ENCODE results near the gene CCDC192.

DNA sequence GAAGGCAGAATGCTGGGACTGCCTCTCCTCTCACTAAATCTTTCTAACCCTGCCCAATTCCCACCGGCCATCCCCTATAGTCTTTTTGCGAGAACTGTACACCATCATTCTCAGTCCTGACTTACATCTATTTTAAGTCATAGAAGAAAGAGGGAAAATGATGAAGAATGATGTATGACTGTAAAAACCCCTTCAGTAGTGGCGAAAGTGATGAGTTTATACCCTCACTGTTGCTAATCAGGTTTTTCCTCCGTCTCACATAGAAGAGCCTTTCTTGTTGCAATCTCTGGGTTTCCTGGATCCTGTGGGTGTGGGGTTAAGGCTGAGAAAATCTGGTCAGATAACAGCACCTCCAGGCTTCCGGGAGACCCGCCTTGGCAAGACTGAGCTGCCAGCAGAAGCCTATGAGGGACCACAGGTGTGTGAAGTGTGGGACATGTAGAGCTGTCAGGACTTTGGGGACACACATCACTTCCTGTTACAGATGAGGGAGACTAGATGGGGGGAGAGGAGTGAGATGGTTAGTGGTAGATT lies 233.3 kb downstream of the CCDC192 start:
- TF ChIP-seq CTCF (IDR thresholded peaks at IDR 0.05; ENCODE audit: low read depth, low read length, poor library complexity, severe bottlenecking) (no peak), EZH2phosphoT487 (IDR thresholded peaks at IDR 0.05; ENCODE audit: borderline replicate concordance, low read length) (no peak)
